Memory B cell (primary cell): ENCODE results near the gene CPB2.

Experiments
- ATAC-seq: fragments of 150-1000 bp; cut with Tn5 transposase; 2 replicates; pipeline ENCODE4 v1.10.0; 2021; ENCODE audit warnings: low read depth, mild to moderate bottlenecking, moderate library complexity
- DNase-seq, 2 donors: peaks; one replicate each; pipeline ENCODE4 v3.0.0; 2022; ENCODE audit warnings: low spot score in 2 of 2
- H3K27ac Mint-ChIP-seq: one replicate; pipeline ENCODE4 v1.8.0; 2022; ENCODE audit warnings: mild to moderate bottlenecking, moderate library complexity, mixed read lengths
- H3K27me3 Mint-ChIP-seq: one replicate; pipeline ENCODE4 v1.8.0; 2022; ENCODE audit warnings: mixed read lengths
- H3K36me3 Mint-ChIP-seq: one replicate; pipeline ENCODE4 v1.8.0; 2022; ENCODE audit warnings: mild to moderate bottlenecking, mixed read lengths
- H3K4me1 Mint-ChIP-seq: one replicate; pipeline ENCODE4 v1.8.0; 2022; ENCODE audit warnings: mixed read lengths
- H3K4me3 Mint-ChIP-seq: one replicate; pipeline ENCODE4 v1.8.0; 2022; ENCODE audit warnings: mild to moderate bottlenecking, moderate library complexity, mixed read lengths
- H3K9me3 Mint-ChIP-seq: one replicate; pipeline ENCODE4 v1.8.0; 2022; ENCODE audit warnings: mixed read lengths

CPB2 gene

GRCh38 chr13:46104868-46105267 lies at the start of gene CPB2:
CPB2 (minus strand) TSS chr13:46105033; CDS start chr13:46105009, 24 bp downstream.
- DNase-seq (no peak), ATAC-seq (no peak)
- Mint-ChIP-seq H3K4me1 (peaks cover 9% of the 10 kb centered on the region), H3K9me3 (peaks cover 2% of the 10 kb centered on the region), H3K36me3 (no peaks in the 10 kb centered on the region), H3K27me3 (peaks cover 6% of the 10 kb centered on the region), H3K4me3 (no peak within 1 kb of the TSS), H3K27ac (no peak within 1 kb of the TSS)

GRCh38 chr13:46154136-46154801 lies 49.4 kb upstream of the CPB2 start:
- H3K36me3 Mint-ChIP-seq: peaks cover 43% of the 10 kb centered on the region
- no peak for DNase-seq
- peaks cover 8% of the 10 kb centered on the region for H3K4me1 Mint-ChIP-seq
- no peaks in the 10 kb centered on the region for H3K27me3 Mint-ChIP-seq
- no peaks in the 10 kb centered on the region for H3K9me3 Mint-ChIP-seq
- no peak overlapping the region for H3K4me3 Mint-ChIP-seq
- no peak for ATAC-seq
- H3K27ac Mint-ChIP-seq: peak overlapping the region; percentile 78

DNA sequence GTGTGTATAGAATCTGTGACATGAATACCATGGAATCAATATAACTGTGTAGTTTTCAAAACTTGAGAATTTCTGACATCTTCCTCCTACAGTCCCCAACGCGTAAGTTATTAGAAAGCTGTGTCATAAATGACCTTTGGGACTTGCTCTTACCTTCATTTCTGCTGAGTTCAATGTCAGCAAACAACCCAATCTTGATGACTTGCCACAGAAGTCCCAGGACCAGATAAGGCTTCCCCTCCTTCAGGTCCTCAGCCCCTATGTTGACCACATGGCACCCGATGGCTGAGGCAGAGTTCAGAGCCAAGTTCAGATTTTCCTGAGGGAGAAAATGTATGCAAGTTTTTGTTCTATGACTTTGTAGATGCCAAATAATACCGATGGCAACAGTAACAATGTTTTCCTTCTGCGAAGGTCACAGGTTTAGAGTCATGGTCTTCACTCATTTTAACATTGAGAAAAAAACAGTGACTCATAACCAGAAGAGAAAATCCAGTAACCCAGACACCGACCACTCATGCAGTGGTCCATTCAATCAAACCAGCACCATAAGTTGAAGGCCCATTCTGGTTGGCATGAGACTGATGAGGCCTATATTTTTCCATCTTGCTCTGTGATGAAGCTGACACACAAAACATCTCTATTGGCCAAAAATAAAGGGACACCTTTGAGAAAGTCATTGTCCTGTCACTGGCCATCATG lies 47.9 kb upstream of the CPB2 start:
- peaks cover 3% of the 10 kb centered on the region for H3K4me1 Mint-ChIP-seq
- DNase-seq (no peak), ATAC-seq (no peak)
- H3K27me3 Mint-ChIP-seq: no peaks in the 10 kb centered on the region
- H3K27ac Mint-ChIP-seq: peak overlapping the region; percentile 33
- H3K9me3 Mint-ChIP-seq: no peaks in the 10 kb centered on the region
- peaks cover 39% of the 10 kb centered on the region for H3K36me3 Mint-ChIP-seq
- H3K4me3 Mint-ChIP-seq: no peak overlapping the region

- peaks cover 48% of the 10 kb centered on the region for H3K36me3 Mint-ChIP-seq
- peaks cover 3% of the 10 kb centered on the region for H3K4me1 Mint-ChIP-seq
- no peaks in the 10 kb centered on the region for H3K9me3 Mint-ChIP-seq
- H3K27ac Mint-ChIP-seq: peak overlapping the region; percentile 14
- ATAC-seq (no peak), DNase-seq (no peak)
- no peak overlapping the region for H3K4me3 Mint-ChIP-seq
- no peaks in the 10 kb centered on the region for H3K27me3 Mint-ChIP-seq
Measured at GRCh38 chr13:46150134-46150693, 45.4 kb upstream of the CPB2 start.

GRCh38 chr13:46149272-46150133 lies 44.7 kb upstream of the CPB2 start:
- no peak overlapping the region for H3K4me3 Mint-ChIP-seq
- H3K36me3 Mint-ChIP-seq: peaks cover 49% of the 10 kb centered on the region
- H3K4me1 Mint-ChIP-seq: peaks cover 6% of the 10 kb centered on the region
- H3K9me3 Mint-ChIP-seq: no peaks in the 10 kb centered on the region
- H3K27me3 Mint-ChIP-seq: no peaks in the 10 kb centered on the region
- DNase-seq (no peak), ATAC-seq (no peak)
- H3K27ac Mint-ChIP-seq: peak overlapping the region; percentile 77

DNA sequence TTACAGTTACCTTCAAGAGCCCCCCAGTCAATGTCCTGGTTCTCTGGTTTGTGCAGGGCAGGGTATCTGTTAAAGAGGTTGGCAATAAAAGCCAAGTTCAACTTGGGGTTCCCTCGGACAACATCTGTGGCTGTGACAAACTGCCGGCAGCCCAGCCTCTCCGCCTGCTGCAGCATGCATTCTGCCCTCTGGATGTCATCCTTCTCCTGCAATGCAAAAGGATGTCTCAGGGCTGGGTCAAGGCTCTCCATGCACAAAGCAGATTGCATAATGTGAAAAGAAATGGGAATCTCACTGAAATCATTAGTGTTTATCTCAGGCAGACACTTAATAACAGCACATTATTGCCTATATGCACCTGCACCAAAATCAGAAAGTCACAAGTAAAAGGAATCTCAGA lies 42.1 kb upstream of the CPB2 start:
- H3K27me3 Mint-ChIP-seq: no peaks in the 10 kb centered on the region
- H3K27ac Mint-ChIP-seq: no peak overlapping the region
- H3K36me3 Mint-ChIP-seq: peaks cover 41% of the 10 kb centered on the region
- DNase-seq: no peak
- H3K4me1 Mint-ChIP-seq: peaks cover 6% of the 10 kb centered on the region
- no peak for ATAC-seq
- H3K9me3 Mint-ChIP-seq: no peaks in the 10 kb centered on the region
- H3K4me3 Mint-ChIP-seq: no peak overlapping the region

GRCh38 chr13:46145950-46146349 lies 41.1 kb upstream of the CPB2 start:
- no peak for DNase-seq
- H3K4me1 Mint-ChIP-seq: peaks cover 6% of the 10 kb centered on the region
- no peaks in the 10 kb centered on the region for H3K9me3 Mint-ChIP-seq
- H3K4me3 Mint-ChIP-seq: no peak overlapping the region
- no peaks in the 10 kb centered on the region for H3K27me3 Mint-ChIP-seq
- no peak for ATAC-seq
- H3K36me3 Mint-ChIP-seq: peaks cover 41% of the 10 kb centered on the region
- H3K27ac Mint-ChIP-seq: no peak overlapping the region

DNA sequence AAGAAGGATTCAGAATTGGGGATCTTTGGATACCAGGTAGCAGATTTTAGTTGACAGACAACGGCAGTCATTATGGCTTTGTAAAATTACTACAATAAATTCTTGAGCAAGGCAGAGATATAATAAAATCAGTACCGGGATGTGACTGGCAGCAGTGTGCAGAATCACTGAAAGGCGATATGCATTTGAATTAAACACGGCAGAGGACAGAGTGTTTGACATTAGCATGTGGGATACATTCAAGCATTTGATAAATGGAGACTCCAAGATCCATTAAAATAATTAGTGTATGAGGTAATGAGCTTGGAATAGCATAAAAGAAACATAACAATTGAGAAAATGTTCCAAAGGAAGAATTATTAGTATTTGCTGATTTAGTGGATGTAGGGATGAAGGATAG lies 40.3 kb upstream of the CPB2 start:
- H3K4me3 Mint-ChIP-seq: no peak overlapping the region
- DNase-seq: no peak
- peaks cover 39% of the 10 kb centered on the region for H3K36me3 Mint-ChIP-seq
- no peak for ATAC-seq
- H3K27me3 Mint-ChIP-seq: no peaks in the 10 kb centered on the region
- H3K4me1 Mint-ChIP-seq: peaks cover 4% of the 10 kb centered on the region
- H3K27ac Mint-ChIP-seq: peak overlapping the region; percentile 9
- H3K9me3 Mint-ChIP-seq: no peaks in the 10 kb centered on the region

DNA sequence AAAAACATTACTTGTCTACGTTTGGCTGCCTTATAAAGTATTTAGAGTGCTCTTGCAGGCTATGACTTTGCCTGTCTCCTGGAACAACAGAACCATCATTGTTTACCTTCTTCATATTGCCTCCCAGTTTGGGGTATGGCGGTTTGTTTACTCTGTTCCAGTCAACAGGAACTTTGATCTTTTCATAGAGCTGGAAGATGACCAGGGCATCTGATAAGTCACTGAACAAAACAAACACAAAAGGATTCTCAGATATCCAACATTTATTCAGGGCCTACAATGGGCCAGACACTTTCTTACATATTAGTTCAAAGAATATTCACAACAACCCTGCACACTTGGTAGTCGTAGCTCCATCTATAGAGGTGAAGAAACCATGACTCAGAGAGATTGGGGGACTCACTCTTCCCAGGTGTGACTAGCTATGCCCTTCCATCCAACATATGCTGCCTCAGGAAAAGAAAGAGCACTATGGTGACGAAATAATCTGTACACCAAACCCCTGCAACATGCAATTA lies 38.4 kb upstream of the CPB2 start:
- no peak for DNase-seq
- H3K27me3 Mint-ChIP-seq: no peaks in the 10 kb centered on the region
- H3K36me3 Mint-ChIP-seq: peaks cover 36% of the 10 kb centered on the region
- no peak for ATAC-seq
- peaks cover 3% of the 10 kb centered on the region for H3K4me1 Mint-ChIP-seq
- no peak overlapping the region for H3K4me3 Mint-ChIP-seq
- no peaks in the 10 kb centered on the region for H3K9me3 Mint-ChIP-seq
- peak overlapping the region; percentile 43 for H3K27ac Mint-ChIP-seq

GRCh38 chr13:46142776-46143175 lies 37.9 kb upstream of the CPB2 start:
- no peaks in the 10 kb centered on the region for H3K27me3 Mint-ChIP-seq
- peaks cover 37% of the 10 kb centered on the region for H3K36me3 Mint-ChIP-seq
- ATAC-seq: no peak
- no peaks in the 10 kb centered on the region for H3K9me3 Mint-ChIP-seq
- peaks cover 3% of the 10 kb centered on the region for H3K4me1 Mint-ChIP-seq
- no peak for DNase-seq
- H3K27ac Mint-ChIP-seq: no peak overlapping the region
- no peak overlapping the region for H3K4me3 Mint-ChIP-seq

DNA sequence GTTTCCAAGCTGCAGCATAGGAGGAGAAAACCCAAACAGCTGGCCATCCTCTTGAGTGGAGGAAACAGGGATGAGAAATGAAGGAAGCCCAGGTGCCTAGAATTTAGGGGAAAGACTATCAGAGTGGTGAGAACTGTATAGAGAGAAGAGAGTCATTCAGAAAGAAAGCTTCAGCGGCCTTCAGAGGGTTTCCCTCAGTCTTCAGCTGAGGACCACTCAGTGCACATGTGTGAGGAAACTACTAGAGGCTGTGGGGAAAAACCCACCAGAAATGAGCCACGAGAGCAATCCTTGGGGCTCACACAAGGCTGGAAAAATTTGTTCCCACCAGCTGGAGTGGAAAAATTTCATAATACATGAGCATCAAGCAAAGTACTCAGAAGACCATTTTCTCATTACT lies 35.2 kb upstream of the CPB2 start:
- H3K9me3 Mint-ChIP-seq: no peaks in the 10 kb centered on the region
- H3K27me3 Mint-ChIP-seq: no peaks in the 10 kb centered on the region
- H3K4me3 Mint-ChIP-seq: no peak overlapping the region
- ATAC-seq (no peak), DNase-seq (no peak)
- peaks cover 8% of the 10 kb centered on the region for H3K4me1 Mint-ChIP-seq
- peaks cover 42% of the 10 kb centered on the region for H3K36me3 Mint-ChIP-seq
- peak overlapping the region; percentile 86 for H3K27ac Mint-ChIP-seq

DNA sequence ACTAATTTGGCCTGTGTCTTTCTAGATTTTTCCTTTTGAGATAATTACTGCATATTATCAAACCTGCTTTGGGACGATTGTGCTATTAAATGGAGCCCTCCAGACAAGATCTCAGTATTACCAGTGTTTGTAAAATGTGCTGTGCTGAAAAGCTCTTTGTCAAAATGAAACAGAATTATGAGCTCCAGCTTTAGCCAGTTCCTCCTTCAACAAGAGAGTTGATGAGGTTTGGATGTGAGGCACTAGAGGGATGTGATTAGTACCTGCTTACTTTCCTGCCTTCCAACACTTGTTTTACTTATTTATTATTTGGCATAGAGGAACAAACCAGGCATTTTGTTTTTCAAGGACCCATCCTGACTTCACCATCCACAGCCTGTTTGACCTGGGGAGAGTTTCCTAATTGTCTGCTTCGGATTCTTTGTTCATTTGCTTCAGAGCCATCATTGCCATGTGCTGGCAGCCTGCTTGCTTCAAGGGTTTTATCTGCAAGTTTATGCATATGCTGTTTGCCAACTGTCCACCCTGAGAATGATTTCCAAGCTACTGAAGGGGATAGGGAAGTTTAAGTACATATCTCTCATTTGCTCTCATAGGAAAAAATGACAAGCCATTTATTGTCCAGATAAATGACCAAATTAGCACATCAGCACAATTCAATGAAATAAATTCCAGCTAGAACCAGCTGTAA lies 32.9 kb upstream of the CPB2 start:
- no peak for DNase-seq
- no peaks in the 10 kb centered on the region for H3K27me3 Mint-ChIP-seq
- no peak overlapping the region for H3K4me3 Mint-ChIP-seq
- H3K9me3 Mint-ChIP-seq: no peaks in the 10 kb centered on the region
- H3K36me3 Mint-ChIP-seq: peaks cover 40% of the 10 kb centered on the region
- H3K4me1 Mint-ChIP-seq: peaks cover 6% of the 10 kb centered on the region
- H3K27ac Mint-ChIP-seq: peak overlapping the region; percentile 53
- ATAC-seq: no peak

GRCh38 chr13:46136688-46137087 lies 31.9 kb upstream of the CPB2 start:
- Mint-ChIP-seq H3K36me3 (peaks cover 43% of the 10 kb centered on the region), H3K9me3 (no peaks in the 10 kb centered on the region), H3K4me3 (no peak overlapping the region), H3K4me1 (peaks cover 6% of the 10 kb centered on the region), H3K27ac (peak overlapping the region; percentile 82), H3K27me3 (no peaks in the 10 kb centered on the region)
- ATAC-seq (no peak), DNase-seq (no peak)
